Progenitor cell of endocrine pancreas (in vitro differentiated cells): ENCODE measurements around the gene RAB36. TPM values are rescaled to one million over a fixed set of nuclear protein-coding genes. Genes with fewer than 3 reads are reported as not detected.

ENCODE experiments used
- DNase-seq: peaks from one replicate; pipeline ENCODE4 v3.0.0; 2021; ENCODE audit warnings: low spot score; ENCODE audit not compliant: unreplicated experiment
- H3K27ac Mint-ChIP-seq: 2 replicates; pipeline ENCODE4 v1.8.0; 2021; ENCODE audit warnings: mild to moderate bottlenecking, moderate library complexity, mixed read lengths
- H3K27me3 Mint-ChIP-seq: 2 replicates; pipeline ENCODE4 v1.8.0; 2021; ENCODE audit warnings: mixed read lengths
- H3K36me3 Mint-ChIP-seq: 2 replicates; pipeline ENCODE4 v1.8.0; 2022; ENCODE audit warnings: mixed read lengths; ENCODE audit not compliant: insufficient read depth
- H3K4me1 Mint-ChIP-seq: 2 replicates; pipeline ENCODE4 v1.8.0; 2021; ENCODE audit warnings: low read depth, mixed read lengths
- H3K4me3 Mint-ChIP-seq: 2 replicates; pipeline ENCODE4 v1.8.0; 2021; ENCODE audit warnings: low read depth, mild to moderate bottlenecking, moderate library complexity, mixed read lengths
- H3K9me3 Mint-ChIP-seq: 2 replicates; pipeline ENCODE4 v1.8.0; 2021; ENCODE audit warnings: low read depth, mixed read lengths
- CTCF ChIP-seq: fragments of 200-600 bp; sonication (generic); IDR thresholded peaks from one replicate; pipeline ENCODE4 v1.5.0; 2021; ENCODE audit warnings: antibody characterized with exemption, mild to moderate bottlenecking; ENCODE audit not compliant: unreplicated experiment
- total RNA-seq: library from RNA; stranded (reverse); gene quantifications from 2 replicates; pipeline ENCODE4 v1.2.1, GENCODE V29; 2021

The RAB36 gene
- total RNA-seq, 1 donor from 2014 or later, result 10.3 TPM

DNA sequence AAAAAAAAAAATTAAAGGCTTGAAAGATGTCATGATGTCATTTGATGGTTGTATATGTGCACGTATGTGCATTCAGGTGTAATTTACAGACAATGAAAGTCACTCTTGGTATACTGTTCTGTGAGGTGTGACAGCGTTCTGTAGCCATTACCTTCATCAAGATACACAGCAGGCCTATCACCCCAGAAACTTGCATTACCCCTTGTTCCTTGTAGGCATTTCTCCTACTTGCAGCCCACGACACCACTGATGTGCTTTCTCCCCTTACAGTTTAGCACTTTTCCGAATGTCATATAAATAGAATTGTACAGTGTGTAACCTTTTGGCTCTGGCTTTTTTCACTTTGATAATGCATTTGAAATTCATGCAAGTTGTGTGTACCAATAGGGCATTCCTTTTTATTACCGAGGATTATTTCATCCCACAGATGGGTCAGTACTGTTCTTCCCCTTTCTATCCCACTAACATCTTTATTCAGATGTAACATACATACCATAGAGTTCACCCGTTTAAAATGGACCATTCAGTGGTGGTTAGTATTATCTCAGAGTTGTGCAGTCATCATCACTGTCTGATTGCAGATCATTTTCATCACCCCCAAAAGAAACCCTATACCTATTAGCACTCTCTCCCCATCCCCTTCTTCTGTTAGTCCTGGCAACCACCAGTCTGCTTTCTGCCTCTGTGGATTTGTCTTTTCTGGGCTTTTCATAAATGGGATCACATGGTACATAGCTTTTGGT, 65.3 kb downstream of the RAB36 start:
- Mint-ChIP-seq H3K9me3 (no peaks in the 10 kb centered on the region), H3K27me3 (no peaks in the 10 kb centered on the region), H3K4me3 (no peak overlapping the region), H3K4me1 (peaks cover 17% of the 10 kb centered on the region), H3K27ac (no peak overlapping the region), H3K36me3 (peaks cover 3% of the 10 kb centered on the region)
- no peak for TF ChIP-seq CTCF
- no peak for DNase-seq

DNA sequence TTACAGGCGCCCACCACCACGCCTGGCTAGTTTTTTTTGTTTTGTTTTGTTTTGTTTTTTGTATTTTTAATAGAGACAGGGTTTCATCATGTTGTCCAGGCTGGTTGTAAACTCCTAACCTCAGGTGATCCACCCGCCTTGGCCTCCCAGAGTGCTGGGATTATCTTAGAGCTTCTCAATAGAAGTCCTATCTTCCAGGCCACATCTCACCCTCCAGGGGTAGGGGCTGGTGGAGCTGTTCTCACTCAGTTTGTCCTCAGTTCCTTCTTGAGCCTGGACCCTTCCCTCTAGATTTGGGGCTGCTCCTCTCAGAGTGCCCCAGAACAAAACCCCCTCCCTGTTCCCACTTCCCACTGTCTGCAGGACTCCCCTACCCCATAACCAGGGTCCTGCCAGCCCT, 66.3 kb downstream of the RAB36 start:
- Mint-ChIP-seq H3K27me3 (no peaks in the 10 kb centered on the region), H3K4me1 (peaks cover 19% of the 10 kb centered on the region), H3K27ac (no peak overlapping the region), H3K36me3 (peaks cover 2% of the 10 kb centered on the region), H3K9me3 (no peaks in the 10 kb centered on the region), H3K4me3 (no peak overlapping the region)
- no peak for TF ChIP-seq CTCF
- no peak for DNase-seq

DNA sequence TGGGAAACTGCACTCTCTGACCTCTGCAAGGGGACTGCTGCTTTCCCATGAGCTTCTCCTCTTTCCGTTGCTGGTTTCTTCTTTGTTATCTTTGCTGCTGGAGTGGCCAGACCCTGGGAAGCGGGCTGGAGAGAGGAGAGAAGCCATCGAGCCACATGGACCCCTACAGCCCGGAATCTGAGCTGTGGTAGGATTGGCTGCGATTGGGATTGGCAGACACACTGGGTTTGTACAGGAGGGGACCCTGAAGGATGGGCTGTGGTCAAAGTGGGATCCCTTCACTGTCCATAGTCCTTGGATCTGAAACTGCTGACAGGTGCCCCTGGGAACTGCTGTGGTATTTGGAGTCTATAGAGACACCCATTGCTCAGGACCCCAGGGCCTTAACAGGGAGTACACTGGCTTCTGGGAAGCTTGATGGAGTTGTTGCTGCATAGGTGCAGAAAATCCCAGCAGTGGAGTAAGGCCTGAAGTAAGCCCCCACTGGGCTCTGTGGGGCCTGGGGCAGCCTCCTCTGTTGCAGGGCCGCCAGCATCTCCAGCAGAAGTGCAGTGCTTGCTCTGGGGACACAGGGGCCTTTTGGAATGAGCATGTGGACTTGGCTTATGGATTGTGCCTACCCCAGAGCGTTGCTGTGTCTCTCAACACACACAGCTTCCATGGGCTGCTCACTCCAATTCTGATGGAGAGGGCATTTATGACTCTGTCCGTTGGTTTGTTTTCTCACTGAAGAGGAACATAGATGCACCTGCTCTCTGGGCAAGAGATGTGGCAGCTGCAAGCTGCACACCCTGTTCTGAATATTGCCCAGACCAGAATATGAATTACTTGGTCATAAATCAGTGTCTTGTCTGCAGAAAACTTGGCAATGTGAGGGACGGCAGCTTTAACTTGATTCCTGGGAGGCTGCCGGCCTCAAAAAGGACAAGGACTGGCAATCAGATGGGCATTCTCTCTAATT, 67.1 kb downstream of the RAB36 start:
- no peak overlapping the region for H3K4me3 Mint-ChIP-seq
- peaks cover 1% of the 10 kb centered on the region for H3K36me3 Mint-ChIP-seq
- TF ChIP-seq CTCF, result no peak
- no peaks in the 10 kb centered on the region for H3K9me3 Mint-ChIP-seq
- no peak for DNase-seq
- H3K27ac Mint-ChIP-seq, result no peak overlapping the region
- peaks cover 26% of the 10 kb centered on the region for H3K4me1 Mint-ChIP-seq
- no peaks in the 10 kb centered on the region for H3K27me3 Mint-ChIP-seq

DNA sequence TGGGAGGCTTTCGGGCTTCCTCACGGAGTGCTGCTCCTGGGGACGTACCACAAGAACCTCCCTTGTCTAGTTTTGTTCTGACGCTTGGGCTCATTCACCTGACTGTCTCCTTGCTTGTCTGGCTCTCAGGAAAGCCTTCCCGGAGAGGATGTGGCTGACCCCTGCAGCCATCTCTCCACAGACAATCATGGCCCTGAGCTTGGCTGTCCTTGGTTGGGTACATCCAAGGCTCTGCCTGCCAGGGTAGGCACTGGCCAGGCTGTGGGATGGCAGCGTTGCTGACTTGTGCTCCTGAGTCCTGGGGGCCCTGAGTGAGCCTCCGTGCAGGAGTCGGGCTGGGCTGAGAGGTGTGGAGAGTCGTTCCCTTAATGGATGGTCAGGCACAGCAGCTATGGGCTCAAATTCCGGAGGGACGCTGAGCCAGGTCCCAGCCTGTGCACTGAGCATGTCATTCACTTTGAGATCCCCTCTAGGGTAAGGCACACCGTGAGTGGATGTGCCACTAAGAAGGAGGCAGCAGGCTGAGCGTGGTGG, 67.8 kb downstream of the RAB36 start:
- no peak for DNase-seq
- no peak overlapping the region for H3K27ac Mint-ChIP-seq
- H3K4me1 Mint-ChIP-seq, result peaks cover 34% of the 10 kb centered on the region
- TF ChIP-seq CTCF, result no peak
- H3K9me3 Mint-ChIP-seq, result no peaks in the 10 kb centered on the region
- no peaks in the 10 kb centered on the region for H3K27me3 Mint-ChIP-seq
- no peak overlapping the region for H3K4me3 Mint-ChIP-seq
- peaks cover 1% of the 10 kb centered on the region for H3K36me3 Mint-ChIP-seq
